ENCODE results near the gene SYNE3. TPM values are rescaled to one million over a fixed set of nuclear protein-coding genes. Genes with fewer than 3 reads are reported as not detected.

The SYNE3 gene
- total and polyA plus RNA-seq, 4 donors, result 0.47 to 9.0 (median 4.7) TPM

DNA sequence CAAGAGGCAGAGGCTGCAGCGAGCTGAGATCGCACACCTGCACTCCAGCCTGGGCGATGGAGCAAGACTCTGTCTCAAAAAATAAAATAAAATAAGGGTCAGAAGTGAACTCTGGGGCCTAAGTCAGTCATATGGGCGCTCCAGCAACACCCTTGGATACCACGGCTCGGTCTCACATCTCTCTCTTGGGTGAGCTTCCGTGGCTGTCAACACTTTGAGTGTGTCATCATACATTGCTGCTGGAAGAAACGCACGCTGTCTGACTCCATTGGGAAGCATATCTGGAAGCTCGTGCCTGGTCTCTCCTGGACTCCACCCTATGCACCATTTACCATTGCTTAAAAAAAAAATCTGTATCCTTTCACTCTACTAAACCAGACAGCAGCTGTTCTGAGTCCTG, 38.6 kb upstream of the SYNE3 start:
- Histone ChIP-seq H3K27ac (ENCODE audit: low read depth in 1 of 2, low read length in 2 of 2) (no peak overlapping the region), H3K9me3 (ENCODE audit: control insufficient read depth in 4 of 4, low read length in 3 of 4) (no peaks in the 10 kb centered on the region), H3K4me1 (ENCODE audit: control insufficient read depth in 4 of 4, insufficient read depth in 4 of 4, low read length in 3 of 4) (peaks cover 0 to 10% (median 4%) of the 10 kb centered on the region in 4 donors), H3K4me3 (ENCODE audit: low read depth in 1 of 3, low read length in 3 of 3) (no peak overlapping the region), H3K27me3 (ENCODE audit: control insufficient read depth in 4 of 4, insufficient read depth in 4 of 4, low read length in 3 of 4) (no peaks in the 10 kb centered on the region), H3K9ac (ENCODE audit: low read depth in 1 of 2, low read length in 2 of 2) (no peak overlapping the region), H3K36me3 (ENCODE audit: control insufficient read depth in 4 of 4, insufficient read depth in 3 of 4, low read depth in 1 of 4, low read length in 3 of 4) (no peaks in the 10 kb centered on the region)
- DNase-seq (ENCODE audit: low spot score), result no peak
- 99% methylated on average over 10 of the region's 10 CpGs for WGBS
- TF ChIP-seq HNF4G (IDR thresholded peaks at IDR 0.05), result no peak
- TF ChIP-seq NR2F2 (IDR thresholded peaks at IDR 0.05), result no peak

DNA sequence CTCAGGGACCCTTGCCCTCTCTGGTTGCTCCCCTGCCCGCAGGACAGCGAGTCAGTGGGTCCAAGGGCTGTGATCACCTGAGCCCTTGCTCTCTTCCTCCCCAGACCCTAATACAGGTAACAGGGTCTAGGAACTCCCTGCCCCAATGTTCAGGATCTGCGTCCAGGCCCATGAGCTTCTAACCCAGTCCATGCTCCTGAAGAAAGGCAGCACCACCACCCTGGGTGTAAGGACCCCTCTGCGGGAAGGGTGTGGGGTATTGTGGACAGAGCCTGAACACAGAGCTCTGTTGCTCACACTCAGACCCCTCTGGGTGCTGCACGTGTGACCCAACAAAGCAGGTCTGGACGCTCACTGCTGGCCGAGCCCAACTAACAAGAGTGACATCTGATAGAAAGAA, 36.7 kb upstream of the SYNE3 start:
- WGBS, result 94% methylated on average over 7 of the region's 7 CpGs
- H3K27ac ChIP-seq (ENCODE audit: low read depth in 1 of 2, low read length in 2 of 2), result no peak overlapping the region
- TF ChIP-seq SP1 (IDR thresholded peaks at IDR 0.05), result no peak
- no peak for TF ChIP-seq RAD21 (IDR thresholded peaks at IDR 0.05)
- no peak for TF ChIP-seq GABPA (IDR thresholded peaks at IDR 0.05 in 1 of 2, conservative IDR thresholded peaks at IDR 0.05 in 1 of 2)
- H3K36me3 ChIP-seq (ENCODE audit: control insufficient read depth in 4 of 4, insufficient read depth in 3 of 4, low read depth in 1 of 4, low read length in 3 of 4), result no peaks in the 10 kb centered on the region
- no peaks in the 10 kb centered on the region for H3K27me3 ChIP-seq (ENCODE audit: control insufficient read depth in 4 of 4, insufficient read depth in 4 of 4, low read length in 3 of 4)
- H3K4me3 ChIP-seq (ENCODE audit: low read depth in 1 of 3, low read length in 3 of 3), result no peak overlapping the region
- no peak overlapping the region for H3K9ac ChIP-seq (ENCODE audit: low read depth in 1 of 2, low read length in 2 of 2)
- H3K9me3 ChIP-seq (ENCODE audit: control insufficient read depth in 4 of 4, low read length in 3 of 4), result no peaks in the 10 kb centered on the region
- peaks cover 0 to 9% (median 5%) of the 10 kb centered on the region in 4 donors for H3K4me1 ChIP-seq (ENCODE audit: control insufficient read depth in 4 of 4, insufficient read depth in 4 of 4, low read length in 3 of 4)
- DNase-seq (ENCODE audit: low spot score), result no peak

DNA sequence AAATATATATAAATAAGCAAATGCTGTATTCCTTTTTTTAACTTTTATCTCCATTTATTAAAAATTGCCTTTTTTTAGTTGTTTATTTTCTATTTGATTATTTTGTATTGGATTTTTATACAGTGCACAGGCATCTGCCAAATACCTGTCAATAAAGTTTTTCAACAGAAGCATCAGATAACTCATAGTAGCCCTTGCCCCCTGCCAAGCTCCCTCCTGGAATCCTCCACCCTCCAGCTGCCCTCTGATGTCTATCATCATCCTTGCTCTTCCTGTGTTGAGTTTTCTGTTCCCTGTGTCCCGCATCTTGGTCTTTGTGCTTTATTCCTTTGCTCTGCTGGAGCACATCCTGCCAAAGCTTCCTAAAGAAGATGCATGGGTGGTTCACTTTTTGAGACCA, 35.0 kb upstream of the SYNE3 start:
- Histone ChIP-seq H3K27me3 (ENCODE audit: control insufficient read depth in 4 of 4, insufficient read depth in 4 of 4, low read length in 3 of 4) (no peaks in the 10 kb centered on the region), H3K9ac (ENCODE audit: low read depth in 1 of 2, low read length in 2 of 2) (no peak overlapping the region), H3K36me3 (ENCODE audit: control insufficient read depth in 4 of 4, insufficient read depth in 3 of 4, low read depth in 1 of 4, low read length in 3 of 4) (peaks cover 0 to 6% (median 1%) of the 10 kb centered on the region in 4 donors), H3K9me3 (ENCODE audit: control insufficient read depth in 4 of 4, low read length in 3 of 4) (no peaks in the 10 kb centered on the region), H3K27ac (ENCODE audit: low read depth in 1 of 2, low read length in 2 of 2) (no peak overlapping the region), H3K4me1 (ENCODE audit: control insufficient read depth in 4 of 4, insufficient read depth in 4 of 4, low read length in 3 of 4) (peaks cover 0 to 9% (median 5%) of the 10 kb centered on the region in 4 donors), H3K4me3 (ENCODE audit: low read depth in 1 of 3, low read length in 3 of 3) (no peak overlapping the region)
- WGBS, result 98% methylated on average over 1 of the region's 1 CpG
- DNase-seq (ENCODE audit: low spot score), result no peak
- TF ChIP-seq RAD21 (IDR thresholded peaks at IDR 0.05) (no peak), EGR1 (IDR thresholded peaks at IDR 0.05; ENCODE audit: low read depth in 2 of 2) (no peak), SP1 (IDR thresholded peaks at IDR 0.05) (no peak)

DNA sequence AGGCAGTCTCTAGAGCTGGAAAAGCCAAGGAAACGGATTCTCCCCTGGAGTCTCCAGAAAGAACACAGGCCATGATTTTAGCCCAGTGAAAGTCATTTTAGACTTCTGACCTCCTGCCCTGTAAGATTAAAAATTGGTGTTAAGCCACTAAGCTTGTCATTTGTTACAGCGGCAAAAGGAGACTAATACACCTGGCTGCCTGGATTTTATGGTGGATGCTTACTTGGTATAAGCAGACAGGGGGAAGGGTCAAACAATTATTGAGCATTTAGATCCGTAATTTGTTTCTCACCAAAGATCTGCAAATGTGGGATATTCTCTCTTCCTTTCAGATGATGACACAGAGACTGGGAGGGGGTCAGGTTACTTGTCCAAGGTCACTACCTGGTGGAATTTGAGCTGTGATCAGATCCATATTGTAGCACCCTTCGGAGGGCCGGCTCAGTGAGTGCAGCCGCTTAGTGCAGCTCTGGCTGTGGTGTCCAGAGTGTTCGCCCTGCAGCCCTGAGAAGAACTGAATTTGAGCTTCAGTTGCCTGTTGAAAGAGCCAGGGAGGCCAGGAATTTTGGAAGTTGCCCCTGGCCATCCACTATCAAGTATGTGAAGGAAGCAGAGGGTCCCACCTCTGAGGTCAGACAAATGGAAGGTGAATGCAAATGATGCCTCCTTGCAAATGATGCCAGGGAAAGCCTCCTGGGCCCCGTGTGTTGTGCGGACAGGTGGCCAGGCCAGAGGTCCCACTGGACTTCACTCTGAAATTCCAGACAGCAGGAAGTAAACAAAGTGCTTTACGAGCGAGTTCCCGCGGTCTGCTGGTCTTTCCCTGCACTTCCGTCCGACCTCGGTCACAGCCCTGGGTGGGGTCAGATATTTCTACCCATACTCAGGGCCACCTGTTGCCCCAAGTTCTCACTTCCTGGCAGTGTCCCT, 33.5 kb upstream of the SYNE3 start:
- TF ChIP-seq, protein P1, sequence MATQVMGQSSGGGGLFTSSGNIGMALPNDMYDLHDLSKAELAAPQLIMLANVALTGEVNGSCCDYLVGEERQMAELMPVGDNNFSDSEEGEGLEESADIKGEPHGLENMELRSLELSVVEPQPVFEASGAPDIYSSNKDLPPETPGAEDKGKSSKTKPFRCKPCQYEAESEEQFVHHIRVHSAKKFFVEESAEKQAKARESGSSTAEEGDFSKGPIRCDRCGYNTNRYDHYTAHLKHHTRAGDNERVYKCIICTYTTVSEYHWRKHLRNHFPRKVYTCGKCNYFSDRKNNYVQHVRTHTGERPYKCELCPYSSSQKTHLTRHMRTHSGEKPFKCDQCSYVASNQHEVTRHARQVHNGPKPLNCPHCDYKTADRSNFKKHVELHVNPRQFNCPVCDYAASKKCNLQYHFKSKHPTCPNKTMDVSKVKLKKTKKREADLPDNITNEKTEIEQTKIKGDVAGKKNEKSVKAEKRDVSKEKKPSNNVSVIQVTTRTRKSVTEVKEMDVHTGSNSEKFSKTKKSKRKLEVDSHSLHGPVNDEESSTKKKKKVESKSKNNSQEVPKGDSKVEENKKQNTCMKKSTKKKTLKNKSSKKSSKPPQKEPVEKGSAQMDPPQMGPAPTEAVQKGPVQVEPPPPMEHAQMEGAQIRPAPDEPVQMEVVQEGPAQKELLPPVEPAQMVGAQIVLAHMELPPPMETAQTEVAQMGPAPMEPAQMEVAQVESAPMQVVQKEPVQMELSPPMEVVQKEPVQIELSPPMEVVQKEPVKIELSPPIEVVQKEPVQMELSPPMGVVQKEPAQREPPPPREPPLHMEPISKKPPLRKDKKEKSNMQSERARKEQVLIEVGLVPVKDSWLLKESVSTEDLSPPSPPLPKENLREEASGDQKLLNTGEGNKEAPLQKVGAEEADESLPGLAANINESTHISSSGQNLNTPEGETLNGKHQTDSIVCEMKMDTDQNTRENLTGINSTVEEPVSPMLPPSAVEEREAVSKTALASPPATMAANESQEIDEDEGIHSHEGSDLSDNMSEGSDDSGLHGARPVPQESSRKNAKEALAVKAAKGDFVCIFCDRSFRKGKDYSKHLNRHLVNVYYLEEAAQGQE (IDR thresholded peaks at IDR 0.05), result no peak
- TF ChIP-seq HNF4A (conservative IDR thresholded peaks at IDR 0.05) (peak; percentile 49 to 60), SP1 (IDR thresholded peaks at IDR 0.05) (peak; percentile 5), RXRA (IDR thresholded peaks at IDR 0.05) (peak in 1 of 2 donors; percentile 29), GABPA (IDR thresholded peaks at IDR 0.05 in 1 of 2, conservative IDR thresholded peaks at IDR 0.05 in 1 of 2) (peak; percentile 37 to 79), NR2F2 (IDR thresholded peaks at IDR 0.05) (no peak), EGR1 (IDR thresholded peaks at IDR 0.05; ENCODE audit: low read depth in 2 of 2) (no peak), HNF4G (IDR thresholded peaks at IDR 0.05) (no peak), TAF1 (conservative IDR thresholded peaks at IDR 0.05) (no peak)
- TF ChIP-seq, protein P2, sequence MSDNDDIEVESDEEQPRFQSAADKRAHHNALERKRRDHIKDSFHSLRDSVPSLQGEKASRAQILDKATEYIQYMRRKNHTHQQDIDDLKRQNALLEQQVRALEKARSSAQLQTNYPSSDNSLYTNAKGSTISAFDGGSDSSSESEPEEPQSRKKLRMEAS (IDR thresholded peaks at IDR 0.05), result no peak
- WGBS, result 57% methylated on average over 16 of the region's 16 CpGs
- peaks cover 0 to 9% (median 5%) of the 10 kb centered on the region in 4 donors for H3K4me1 ChIP-seq (ENCODE audit: control insufficient read depth in 4 of 4, insufficient read depth in 4 of 4, low read length in 3 of 4)

More for the DNA sequence above, 33.5 kb upstream of the SYNE3 start:
- Histone ChIP-seq H3K9me3 (ENCODE audit: control insufficient read depth in 4 of 4, low read length in 3 of 4) (no peaks in the 10 kb centered on the region), H3K36me3 (ENCODE audit: control insufficient read depth in 4 of 4, insufficient read depth in 3 of 4, low read depth in 1 of 4, low read length in 3 of 4) (peaks cover 0 to 8% (median 1%) of the 10 kb centered on the region in 4 donors), H3K27me3 (ENCODE audit: control insufficient read depth in 4 of 4, insufficient read depth in 4 of 4, low read length in 3 of 4) (no peaks in the 10 kb centered on the region), H3K4me3 (ENCODE audit: low read depth in 1 of 3, low read length in 3 of 3) (no peak overlapping the region), H3K9ac (ENCODE audit: low read depth in 1 of 2, low read length in 2 of 2) (no peak overlapping the region), H3K27ac (ENCODE audit: low read depth in 1 of 2, low read length in 2 of 2) (peak overlapping the region; percentile 22 to 54)
- no peak for DNase-seq (ENCODE audit: low spot score)

All from liver (tissue), 9 donors.